Measurements from ENCODE around the gene EXD2. TPM values are rescaled to one million over a fixed set of nuclear protein-coding genes. Genes with fewer than 3 reads are reported as not detected.
"Not testable (repeated sequence)": the region's sequence is repeated elsewhere in the genome, so short reads cannot be mapped to it uniquely, and the experiment has no call there.

Gene EXD2
- total RNA-seq, 1 donor from 2014 or later = 21.0 TPM

DNA sequence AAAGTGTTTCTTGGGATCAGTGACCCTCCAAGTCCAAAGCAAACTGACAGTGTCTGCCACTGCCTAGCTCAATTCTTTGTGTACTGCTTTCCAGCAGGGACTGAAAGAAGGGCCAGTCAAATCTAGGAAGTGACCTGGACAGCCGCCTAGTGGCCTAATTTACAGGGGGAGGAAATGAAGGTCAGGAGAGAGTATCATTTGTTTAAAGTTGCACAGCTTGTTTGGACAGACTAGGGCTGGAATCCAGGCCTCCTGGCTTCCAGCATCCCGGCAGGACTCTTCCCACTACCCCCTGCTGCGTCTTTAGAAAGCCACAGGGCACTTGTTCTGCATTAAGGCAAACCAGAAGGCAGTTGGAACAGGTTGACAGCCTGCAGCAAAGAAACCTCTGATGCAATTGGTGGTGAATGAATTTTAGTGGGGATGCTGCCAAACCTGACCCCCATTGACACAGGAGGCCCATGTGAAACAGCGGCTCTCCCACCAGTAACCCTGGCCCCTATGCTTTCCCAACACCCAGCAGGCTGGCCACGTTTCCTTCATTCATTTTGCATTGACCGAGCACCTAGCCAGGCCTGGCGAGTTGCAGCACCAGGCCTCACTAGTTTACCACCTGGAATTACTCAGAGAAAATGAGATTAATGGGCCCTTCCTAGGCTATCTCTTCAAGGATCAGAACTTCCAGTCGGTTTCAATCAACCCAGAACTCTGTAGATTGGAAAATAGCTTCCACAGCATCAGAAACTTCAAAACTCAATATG, 96.9 kb downstream of the EXD2 start:
- Mint-ChIP-seq H3K36me3 (ENCODE audit: low read depth, unreplicated experiment) (no peaks in the 10 kb centered on the region), H3K4me1 (ENCODE audit: unreplicated experiment) (peaks cover 17% of the 10 kb centered on the region), H3K9me3 (ENCODE audit: unreplicated experiment) (no peaks in the 10 kb centered on the region), H3K27ac (ENCODE audit: unreplicated experiment) (no peak overlapping the region), H3K4me3 (ENCODE audit: unreplicated experiment) (no peak overlapping the region), H3K27me3 (ENCODE audit: unreplicated experiment) (peaks cover 1% of the 10 kb centered on the region)
- peak; percentile 23 for DNase-seq (ENCODE audit: low spot score)
- TF ChIP-seq CTCF (IDR thresholded peaks at IDR 0.05; ENCODE audit: unreplicated experiment) = no peak

- Mint-ChIP-seq H3K36me3 (ENCODE audit: low read depth, unreplicated experiment) (no peaks in the 10 kb centered on the region), H3K4me3 (ENCODE audit: unreplicated experiment) (no peak overlapping the region), H3K9me3 (ENCODE audit: unreplicated experiment) (no peaks in the 10 kb centered on the region), H3K27ac (ENCODE audit: unreplicated experiment) (no peak overlapping the region), H3K27me3 (ENCODE audit: unreplicated experiment) (no peaks in the 10 kb centered on the region), H3K4me1 (ENCODE audit: unreplicated experiment) (peaks cover 17% of the 10 kb centered on the region)
- no peak for TF ChIP-seq CTCF (IDR thresholded peaks at IDR 0.05; ENCODE audit: unreplicated experiment)
- DNase-seq (ENCODE audit: low spot score) = no peak
Observed at GRCh38 chr14:69288956-69289705, 97.8 kb downstream of the EXD2 start.

DNA sequence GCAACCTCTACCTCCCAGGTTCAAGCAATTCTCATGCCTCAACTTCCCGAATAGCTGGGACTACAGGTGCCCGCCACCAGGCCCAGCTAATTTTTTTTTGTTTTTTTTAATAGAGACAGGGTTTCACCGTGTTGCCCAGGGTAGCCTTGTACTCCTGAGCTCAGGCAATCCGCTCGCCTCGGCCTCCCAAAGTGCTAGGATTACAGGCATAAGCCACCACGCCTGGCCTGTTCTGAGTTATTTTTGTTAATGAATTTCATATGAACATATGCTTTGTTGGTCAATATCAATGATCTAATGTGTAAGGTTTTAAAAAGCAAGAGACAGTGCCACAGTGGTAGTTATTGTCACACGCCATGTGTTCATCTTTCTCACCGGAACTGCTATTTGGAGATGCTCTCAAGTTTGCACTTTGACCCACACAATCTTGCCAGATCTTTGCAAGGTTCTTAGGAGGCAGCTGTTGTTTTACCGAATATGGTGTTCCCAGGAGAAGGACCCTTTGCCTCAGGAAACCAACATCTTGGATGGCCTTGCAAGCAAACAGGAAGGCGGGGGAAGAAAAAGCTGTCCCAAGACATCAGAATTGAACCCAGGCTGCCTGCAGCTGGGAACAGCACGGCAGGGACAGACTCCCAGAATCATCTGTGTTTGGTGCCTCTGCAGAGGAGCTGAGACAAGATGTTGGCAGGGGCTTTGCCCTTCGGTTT, 98.7 kb downstream of the EXD2 start:
- H3K4me3 Mint-ChIP-seq (ENCODE audit: unreplicated experiment) = no peak overlapping the region
- TF ChIP-seq CTCF (IDR thresholded peaks at IDR 0.05; ENCODE audit: unreplicated experiment) = no peak
- no peaks in the 10 kb centered on the region for H3K9me3 Mint-ChIP-seq (ENCODE audit: unreplicated experiment)
- H3K36me3 Mint-ChIP-seq (ENCODE audit: low read depth, unreplicated experiment) = no peaks in the 10 kb centered on the region
- H3K27ac Mint-ChIP-seq (ENCODE audit: unreplicated experiment) = no peak overlapping the region
- no peaks in the 10 kb centered on the region for H3K27me3 Mint-ChIP-seq (ENCODE audit: unreplicated experiment)
- no peak for DNase-seq (ENCODE audit: low spot score)
- H3K4me1 Mint-ChIP-seq (ENCODE audit: unreplicated experiment) = peaks cover 17% of the 10 kb centered on the region

- not testable (repeated sequence) for H3K27me3 Mint-ChIP-seq (ENCODE audit: unreplicated experiment); DNase-seq (ENCODE audit: low spot score); H3K9me3 Mint-ChIP-seq (ENCODE audit: unreplicated experiment); H3K4me3 Mint-ChIP-seq (ENCODE audit: unreplicated experiment); H3K27ac Mint-ChIP-seq (ENCODE audit: unreplicated experiment); H3K36me3 Mint-ChIP-seq (ENCODE audit: low read depth, unreplicated experiment)
- peaks cover 17% of the 10 kb centered on the region for H3K4me1 Mint-ChIP-seq (ENCODE audit: unreplicated experiment)
Observed at GRCh38 chr14:69290881-69291280, 99.6 kb downstream of the EXD2 start.

DNA sequence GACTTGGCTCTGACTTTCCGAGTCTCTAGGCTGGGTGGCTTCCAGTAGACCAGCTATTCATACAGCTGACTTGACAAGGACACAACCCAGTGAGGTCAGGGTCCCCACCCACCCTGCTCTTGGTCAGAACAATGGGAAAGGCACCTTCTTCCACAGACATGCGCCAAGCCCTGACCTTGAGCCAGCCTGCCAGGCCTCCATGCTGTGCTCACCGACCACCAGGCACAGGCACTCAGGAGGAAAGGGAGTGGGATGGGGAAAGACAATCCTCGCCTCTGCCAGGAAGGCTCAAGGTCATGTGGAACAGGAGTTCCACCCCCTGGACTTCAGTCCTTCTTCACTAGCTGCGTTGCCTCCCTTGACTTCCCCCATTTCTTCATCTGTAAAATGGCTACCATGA, 100.1 kb downstream of the EXD2 start:
- H3K27ac Mint-ChIP-seq (ENCODE audit: unreplicated experiment) = no peak overlapping the region
- no peaks in the 10 kb centered on the region for H3K27me3 Mint-ChIP-seq (ENCODE audit: unreplicated experiment)
- H3K9me3 Mint-ChIP-seq (ENCODE audit: unreplicated experiment) = no peaks in the 10 kb centered on the region
- peaks cover 17% of the 10 kb centered on the region for H3K4me1 Mint-ChIP-seq (ENCODE audit: unreplicated experiment)
- no peak overlapping the region for H3K4me3 Mint-ChIP-seq (ENCODE audit: unreplicated experiment)
- no peak for TF ChIP-seq CTCF (IDR thresholded peaks at IDR 0.05; ENCODE audit: unreplicated experiment)
- H3K36me3 Mint-ChIP-seq (ENCODE audit: low read depth, unreplicated experiment) = no peaks in the 10 kb centered on the region
- DNase-seq (ENCODE audit: low spot score) = no peak

Data from endothelial cell (in vitro differentiated cells).